Stimulated activated CD4-positive, alpha-beta T cell treated with anti-CD3 and anti-CD28 coated beads, Interleukin-4, amount 100 ng/mL, for 4 hours (primary cell): ENCODE measurements around the gene CCDC127.

Source experiments
- DNase-seq, 2 experiments: peaks; one replicate each; pipeline ENCODE4 v3.0.0-alpha.2; 2020

CCDC127 gene

GRCh38 chr5:154826-155225, 63.1 kb downstream of the CCDC127 start:
- no peak for DNase-seq

DNA sequence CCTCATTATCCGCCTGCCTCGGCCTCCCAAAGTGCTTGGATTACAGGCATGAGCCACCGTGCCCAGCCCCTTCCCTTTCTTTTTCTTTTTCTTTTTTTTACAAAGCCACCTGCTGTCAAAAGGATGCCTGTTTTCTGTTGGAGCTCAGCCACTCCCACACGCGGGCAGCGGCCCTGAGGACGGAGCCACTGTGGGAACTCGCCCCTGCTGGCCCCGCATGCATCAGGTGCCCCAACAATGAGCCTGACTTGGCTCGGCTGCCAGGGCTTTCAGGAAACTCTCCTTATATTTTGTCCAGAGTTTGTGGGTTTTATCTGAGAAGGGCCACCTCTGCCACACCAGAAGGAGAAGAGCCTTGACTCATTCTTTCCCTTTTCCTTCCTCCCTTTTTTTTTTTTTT, 63.7 kb downstream of the CCDC127 start:
- DNase-seq, result no peak

DNA sequence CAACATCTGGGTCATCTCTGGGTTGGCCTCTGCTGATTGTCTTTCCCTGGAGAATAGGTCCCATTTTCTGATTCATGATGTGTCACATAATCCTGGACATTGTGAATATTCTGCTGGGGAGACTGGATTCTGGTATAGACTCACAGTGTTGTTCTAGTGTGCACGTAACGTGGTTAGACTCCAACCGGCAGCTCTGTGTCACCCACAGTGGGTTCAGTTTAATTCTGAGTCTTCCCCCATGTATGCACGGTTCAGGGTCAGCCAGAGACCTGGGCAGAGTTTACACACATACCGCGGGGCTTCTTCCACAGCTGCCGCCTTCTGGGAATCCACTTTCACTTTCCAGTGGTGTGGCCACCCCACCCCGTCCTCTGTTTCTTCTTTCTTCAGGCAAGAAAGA, 64.7 kb downstream of the CCDC127 start:
- DNase-seq, result no peak

- no peak for DNase-seq
Observed at GRCh38 chr5:152077-152476, 65.9 kb downstream of the CCDC127 start.

DNA sequence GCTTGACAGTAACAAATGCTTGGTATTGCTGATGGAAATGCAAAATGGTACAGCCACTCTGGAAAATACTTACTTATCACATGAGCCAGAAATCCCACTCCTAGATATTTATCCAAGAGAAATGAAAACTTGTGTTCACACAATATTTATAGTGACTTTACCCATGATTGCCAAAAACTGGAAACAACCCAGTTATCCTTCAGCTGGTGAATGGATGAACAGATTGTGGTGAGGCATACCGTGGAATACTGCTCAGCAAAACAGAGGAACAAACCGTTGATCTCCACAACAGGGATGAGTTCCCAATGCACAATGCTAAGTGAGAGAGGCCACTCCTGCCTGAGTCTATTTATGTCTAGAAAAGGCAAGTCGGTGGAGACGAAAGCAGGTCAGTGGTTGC, 67.2 kb downstream of the CCDC127 start:
- DNase-seq, result no peak

DNA sequence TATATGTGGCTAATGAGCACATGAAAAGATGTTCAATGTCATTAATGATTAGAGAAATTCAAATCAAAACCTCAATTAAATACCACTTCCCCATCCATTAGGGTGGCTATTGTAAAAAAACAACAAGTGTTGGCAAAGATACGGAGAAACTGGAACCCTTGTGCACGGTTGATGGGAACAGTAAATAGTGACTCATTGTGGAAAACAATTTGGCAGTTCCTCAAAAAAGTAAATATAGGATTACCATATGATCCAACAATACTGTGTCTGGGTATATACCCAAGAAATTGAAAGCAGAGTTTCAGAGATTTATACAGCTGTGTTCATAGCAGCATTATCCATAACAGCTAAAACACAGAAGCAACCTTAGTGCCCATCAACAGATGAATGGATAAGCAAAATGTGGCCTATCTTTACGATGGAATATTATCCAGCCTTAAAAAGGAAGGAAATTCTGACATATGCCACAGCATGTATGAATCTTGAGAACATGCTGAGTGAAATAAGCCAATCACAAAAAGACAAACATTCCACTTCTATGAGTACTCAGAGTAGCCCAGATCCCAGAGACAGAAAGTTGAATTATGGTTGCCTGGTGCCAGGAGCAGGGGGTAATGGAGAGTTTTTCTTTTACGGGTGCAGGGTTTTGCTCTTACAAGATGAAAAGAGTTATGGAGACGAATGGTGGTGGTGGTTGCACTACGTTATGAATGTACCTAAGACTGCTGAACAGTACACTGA, 68.0 kb downstream of the CCDC127 start:
- DNase-seq, result no peak

- DNase-seq, result no peak
Observed at GRCh38 chr5:147751-148150, 70.2 kb downstream of the CCDC127 start.
